SW480 (cell line): ENCODE data around the gene PPP1R2B.
"Not testable (repeated sequence)": the region's sequence is repeated elsewhere in the genome, so short reads cannot be mapped to it uniquely, and the experiment has no call there.

Experiments used
- DNase-seq: peaks from one replicate; pipeline ENCODE4 v3.0.0-alpha.2; 2016; ENCODE audit warnings: low spot score

The PPP1R2B gene

GRCh38 chr5:156850206-156850751 is at the start of gene PPP1R2B:
TSS of gene PPP1R2B (plus strand) at chr5:156850295. CDS start at chr5:156850563, 268 bp downstream.
- DNase-seq: no peak

DNA sequence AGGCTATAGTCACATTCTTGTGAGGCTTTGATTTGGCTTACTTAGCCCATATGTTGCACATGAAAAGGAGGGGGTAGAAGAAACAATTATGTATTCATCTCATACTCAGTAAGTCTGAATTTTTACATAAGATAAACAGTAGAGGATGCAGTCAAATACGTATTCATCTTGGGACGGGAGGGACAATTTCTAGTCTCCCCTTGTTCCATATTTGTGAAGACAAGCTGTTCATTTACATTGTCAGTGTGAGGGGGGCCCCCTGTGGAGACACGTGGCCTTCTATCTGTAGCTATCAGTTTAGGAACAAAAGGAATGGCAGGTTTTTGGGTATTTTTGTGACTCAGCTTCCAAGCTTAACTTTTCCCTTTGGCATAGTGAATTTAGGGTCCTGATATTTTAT is 49.2 kb upstream of the PPP1R2B start:
- no peak for DNase-seq

GRCh38 chr5:156802501-156802900 is 47.6 kb upstream of the PPP1R2B start:
- no peak for DNase-seq

- DNase-seq: no peak
These were observed 46.7 kb upstream of the PPP1R2B start for GRCh38 chr5:156803404-156803803.

GRCh38 chr5:156812959-156813358 is 37.1 kb upstream of the PPP1R2B start:
- DNase-seq: no peak

DNA sequence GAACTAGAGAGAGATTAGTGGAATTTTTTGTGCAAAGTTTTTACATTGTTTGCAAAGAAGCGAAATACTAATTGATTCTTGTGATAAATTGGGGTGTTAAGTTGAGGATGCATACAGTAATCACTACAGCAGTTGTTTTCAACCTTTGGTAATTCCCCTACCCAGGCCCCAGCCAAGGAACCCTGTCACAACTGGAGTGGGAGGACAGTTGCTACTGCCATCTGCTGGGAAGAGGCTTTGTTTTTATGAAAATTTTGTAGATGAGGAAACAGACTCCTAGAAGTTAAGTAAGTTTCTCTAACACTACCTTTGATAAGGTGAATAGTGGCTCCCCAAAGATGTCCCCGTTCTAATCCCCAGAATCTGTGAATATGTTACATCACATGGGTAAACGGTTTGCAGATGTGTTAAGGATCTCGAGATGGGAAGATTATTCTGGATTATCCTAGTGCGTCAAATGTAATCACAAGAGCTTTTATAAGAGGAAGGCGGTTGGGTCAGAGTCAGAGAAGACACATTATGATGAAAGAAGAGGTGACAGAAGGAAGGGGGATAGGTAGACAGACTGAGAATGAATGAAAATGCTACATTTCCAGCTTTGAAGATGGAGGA is 34.0 kb upstream of the PPP1R2B start:
- peak; percentile 28 for DNase-seq

- no peak for DNase-seq
These were observed 30.6 kb upstream of the PPP1R2B start for GRCh38 chr5:156819537-156819936.

GRCh38 chr5:156819967-156820581 is 30.0 kb upstream of the PPP1R2B start:
- DNase-seq: no peak

GRCh38 chr5:156824241-156824640 is 25.9 kb upstream of the PPP1R2B start:
- DNase-seq: no peak

DNA sequence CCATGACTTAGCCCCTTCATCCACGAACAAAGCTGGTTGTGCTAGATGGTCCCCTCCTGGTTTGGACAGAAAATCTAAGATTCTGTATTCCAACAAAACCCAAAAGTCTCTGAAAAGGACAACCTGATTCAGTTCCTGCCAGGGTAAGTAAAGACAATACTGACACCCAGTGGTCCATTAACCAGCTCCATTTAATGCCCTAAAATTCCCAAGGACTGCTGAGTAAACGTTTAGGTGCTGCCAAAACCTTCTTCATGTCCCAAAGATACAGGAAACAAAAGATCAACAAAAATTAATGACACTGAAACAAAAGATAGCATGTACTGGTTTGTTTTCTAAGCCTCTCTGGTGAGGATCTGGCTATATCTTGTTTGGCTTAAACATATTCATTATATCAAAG is 25.3 kb upstream of the PPP1R2B start:
- peak; percentile 23 for DNase-seq

DNA sequence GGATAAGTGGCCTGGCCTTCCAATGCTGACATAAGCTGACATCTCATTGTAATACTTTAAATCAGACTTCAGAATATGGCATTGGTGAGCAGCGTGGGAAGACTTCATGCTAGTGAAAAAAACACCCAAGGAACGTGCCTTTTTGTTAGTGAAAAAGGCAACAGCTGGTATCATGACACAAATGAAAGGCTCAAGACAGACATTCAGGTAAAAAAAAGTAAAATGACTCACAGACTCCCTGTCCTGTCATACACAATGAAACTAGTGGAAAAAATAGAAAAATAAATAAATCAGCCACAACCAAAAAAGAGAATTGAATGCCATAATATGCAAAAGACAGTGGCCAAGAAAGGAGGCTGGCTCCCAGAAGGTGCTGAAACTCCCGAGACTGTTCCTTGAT is 24.4 kb upstream of the PPP1R2B start:
- no peak for DNase-seq

GRCh38 chr5:156826150-156826549 is 23.9 kb upstream of the PPP1R2B start:
- DNase-seq: no peak

- DNase-seq: no peak
These were observed 15.2 kb upstream of the PPP1R2B start for GRCh38 chr5:156834916-156835315.

- DNase-seq: peak; percentile 25
These were observed 14.2 kb upstream of the PPP1R2B start for GRCh38 chr5:156835905-156836304.

DNA sequence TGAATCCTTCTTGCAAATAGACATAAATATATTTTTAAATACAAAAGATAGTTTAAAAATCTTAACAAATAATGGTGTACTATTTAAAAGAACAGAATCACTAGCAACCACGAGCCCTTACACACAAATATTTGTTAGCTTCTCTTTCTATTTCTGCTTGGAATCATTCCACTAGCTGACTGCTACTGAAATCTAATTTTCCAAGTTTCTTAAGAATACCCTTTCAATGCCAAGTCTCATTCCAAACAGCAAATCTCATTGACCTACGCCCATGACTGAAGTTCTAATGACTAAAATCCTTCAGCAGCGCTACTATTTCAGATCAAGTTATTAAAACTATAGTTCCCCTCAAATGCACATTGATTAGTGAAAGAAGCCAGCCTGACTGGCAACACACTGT is 13.2 kb upstream of the PPP1R2B start:
- DNase-seq: no peak

DNA sequence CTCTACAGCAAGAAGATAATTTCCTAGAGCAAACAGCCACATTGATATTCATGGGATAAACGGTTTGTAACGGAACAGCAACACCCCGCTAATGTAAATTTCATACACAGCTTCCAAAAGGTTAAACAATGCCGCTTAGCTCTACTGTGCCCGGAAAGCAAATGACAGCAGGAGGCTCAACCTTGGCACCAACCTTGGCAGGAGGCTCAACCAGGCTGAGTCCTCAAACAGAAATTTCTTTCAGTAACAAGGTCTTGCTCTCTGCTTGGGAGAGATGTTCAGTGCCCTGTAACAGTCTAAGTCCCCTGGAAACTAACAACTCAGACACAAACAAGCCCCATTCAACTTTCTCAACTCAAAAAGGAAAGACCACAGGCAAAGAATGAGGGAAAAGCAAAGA is 11.1 kb upstream of the PPP1R2B start:
- no peak for DNase-seq

DNA sequence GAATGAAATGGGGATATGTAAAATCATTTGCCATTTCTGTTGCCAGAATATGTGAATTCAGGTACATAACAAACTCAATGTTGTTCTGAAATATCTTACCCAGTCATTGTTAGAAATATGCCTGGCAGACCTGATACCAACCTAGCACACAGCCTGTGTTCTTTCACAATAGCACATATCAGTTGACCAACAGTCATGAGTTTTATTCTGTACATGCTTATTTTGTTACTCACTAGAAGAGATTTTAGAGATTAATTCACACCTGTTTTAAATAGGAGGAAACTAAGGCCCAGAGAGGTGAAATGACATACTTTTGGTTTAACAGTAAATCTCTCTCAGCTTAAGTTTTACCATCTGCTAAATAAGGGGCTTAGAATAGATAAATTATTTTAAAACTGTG is 8.4 kb upstream of the PPP1R2B start:
- no peak for DNase-seq

- no peak for DNase-seq
These were observed 3.2 kb upstream of the PPP1R2B start for GRCh38 chr5:156846914-156847313.

DNA sequence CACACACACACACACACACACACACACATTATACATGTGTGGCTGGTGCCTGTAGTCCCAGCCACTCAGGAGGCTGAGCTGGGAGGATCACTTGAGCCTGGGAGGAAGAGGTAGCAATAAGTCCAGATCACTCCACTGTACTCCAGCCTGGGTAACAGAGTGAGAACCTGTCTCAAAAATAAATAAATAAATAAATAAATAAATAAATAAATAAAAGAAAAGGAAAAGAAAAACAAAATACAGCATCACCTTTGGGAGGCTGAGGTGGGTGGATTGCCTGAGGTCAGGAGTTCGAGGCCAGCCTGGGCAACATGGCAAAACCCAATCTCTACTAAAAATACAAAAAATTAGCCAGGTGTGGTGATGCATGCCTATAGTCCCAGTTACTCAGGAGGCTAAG is 1.6 kb upstream of the PPP1R2B start:
- DNase-seq: not testable (repeated sequence)

DNA sequence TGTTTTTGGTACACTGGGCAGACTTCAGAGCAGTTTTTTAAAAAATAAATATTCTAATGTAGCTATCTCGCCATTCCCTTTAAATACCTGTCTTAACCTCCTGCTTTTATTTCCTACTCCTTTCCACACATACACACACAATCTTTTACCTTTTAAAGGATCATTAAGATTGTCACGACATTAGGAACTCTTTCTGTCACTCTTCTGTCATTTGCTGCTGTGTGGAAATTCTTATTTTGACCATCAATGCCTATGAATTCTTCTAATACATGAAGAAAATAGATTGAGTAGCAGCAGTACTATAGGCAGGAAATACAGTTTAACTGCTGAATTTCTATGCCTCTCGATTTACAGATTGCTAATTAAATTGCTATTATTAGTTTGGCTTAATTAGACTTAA is 1.8 kb downstream of the PPP1R2B start:
- no peak for DNase-seq

DNA sequence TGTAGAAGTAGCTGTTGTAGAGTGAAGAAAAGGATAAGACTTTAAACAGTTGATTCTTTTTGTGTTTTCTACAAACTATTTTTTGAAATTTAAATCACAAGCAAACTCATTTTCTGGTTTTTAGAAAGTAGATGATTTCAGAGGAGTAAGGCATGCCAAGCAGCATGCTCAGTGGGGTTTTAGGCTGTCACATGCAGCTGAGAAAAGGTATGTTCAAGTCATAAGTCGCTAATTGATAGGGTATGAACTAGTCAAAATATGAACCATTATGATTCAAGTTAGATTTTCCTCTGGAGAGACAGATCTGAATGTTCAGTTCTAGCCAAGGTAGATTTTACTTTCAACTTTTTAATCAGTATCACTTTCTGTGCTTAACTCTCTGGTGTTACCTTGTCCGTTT is 3.0 kb downstream of the PPP1R2B start:
- not testable (repeated sequence) for DNase-seq

- no peak for DNase-seq
These were observed 15.3 kb downstream of the PPP1R2B start for GRCh38 chr5:156865427-156865826.

GRCh38 chr5:156870498-156870839 is 20.4 kb downstream of the PPP1R2B start:
- DNase-seq: no peak

DNA sequence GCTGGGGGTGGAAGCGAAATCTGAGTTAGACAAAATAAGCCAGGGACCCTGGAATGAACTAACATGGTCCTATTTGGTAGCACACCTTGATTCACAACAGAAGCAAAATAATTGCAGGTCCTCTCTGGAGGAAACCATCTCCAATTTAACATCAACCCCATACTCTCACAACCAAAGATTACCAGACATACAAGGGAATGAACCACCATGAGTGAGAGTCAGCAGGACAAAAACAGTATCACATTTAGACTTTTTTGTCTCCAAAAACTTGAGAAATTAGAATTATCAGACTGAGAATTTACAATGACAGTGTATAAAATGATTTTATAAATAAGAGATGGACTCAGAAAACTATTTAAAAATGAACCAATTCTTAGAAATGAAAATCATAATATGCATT is 21.1 kb downstream of the PPP1R2B start:
- no peak for DNase-seq
